ENCODE results near the gene ZBED3.

DNA sequence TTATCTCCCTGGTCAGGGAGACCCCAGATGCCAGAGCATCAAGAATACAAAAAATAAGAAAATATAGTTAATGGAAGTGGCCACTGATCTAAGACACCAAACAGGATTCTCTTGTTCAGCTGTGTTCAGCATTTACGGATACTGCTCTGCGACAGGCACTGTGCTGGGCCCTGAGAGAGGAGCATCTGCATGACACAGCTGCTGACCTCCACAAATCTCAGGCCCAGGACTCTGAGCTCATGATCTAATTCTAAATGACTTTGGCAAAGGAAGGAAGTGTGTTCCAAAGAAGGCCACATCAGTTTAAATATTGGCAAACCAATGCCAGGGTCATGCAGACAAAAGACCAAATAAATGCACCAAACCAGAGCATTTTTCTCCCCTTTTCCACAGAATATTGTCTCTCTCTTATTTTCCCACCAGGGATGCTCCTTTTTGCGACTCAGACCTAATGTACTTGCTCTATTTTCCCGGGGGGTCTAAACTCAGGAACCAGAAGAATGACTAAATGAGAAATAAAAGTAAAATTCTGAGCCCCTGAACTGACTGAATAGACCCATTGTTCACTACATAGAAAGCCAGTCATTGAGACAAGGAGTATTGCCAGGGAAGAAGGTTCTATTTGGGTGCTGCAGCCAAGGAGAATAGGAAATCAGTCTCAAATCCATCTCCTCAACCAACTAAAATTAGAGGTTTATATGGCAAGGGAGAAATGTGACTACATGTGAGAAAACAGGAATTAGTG, 58.3 kb downstream of the ZBED3 start:
- TF ChIP-seq TAF1 (IDR thresholded peaks at IDR 0.05; ENCODE audit: low read depth) (no peak), EZH2 (IDR thresholded peaks at IDR 0.05; ENCODE audit: borderline replicate concordance, insufficient read depth, low read length, poor library complexity, severe bottlenecking) (no peak), RAD21 (conservative IDR thresholded peaks at IDR 0.05) (no peak), EP300 (conservative IDR thresholded peaks at IDR 0.05; ENCODE audit: poor library complexity, severe bottlenecking) (no peak)
- TF ChIP-seq, protein P1, sequence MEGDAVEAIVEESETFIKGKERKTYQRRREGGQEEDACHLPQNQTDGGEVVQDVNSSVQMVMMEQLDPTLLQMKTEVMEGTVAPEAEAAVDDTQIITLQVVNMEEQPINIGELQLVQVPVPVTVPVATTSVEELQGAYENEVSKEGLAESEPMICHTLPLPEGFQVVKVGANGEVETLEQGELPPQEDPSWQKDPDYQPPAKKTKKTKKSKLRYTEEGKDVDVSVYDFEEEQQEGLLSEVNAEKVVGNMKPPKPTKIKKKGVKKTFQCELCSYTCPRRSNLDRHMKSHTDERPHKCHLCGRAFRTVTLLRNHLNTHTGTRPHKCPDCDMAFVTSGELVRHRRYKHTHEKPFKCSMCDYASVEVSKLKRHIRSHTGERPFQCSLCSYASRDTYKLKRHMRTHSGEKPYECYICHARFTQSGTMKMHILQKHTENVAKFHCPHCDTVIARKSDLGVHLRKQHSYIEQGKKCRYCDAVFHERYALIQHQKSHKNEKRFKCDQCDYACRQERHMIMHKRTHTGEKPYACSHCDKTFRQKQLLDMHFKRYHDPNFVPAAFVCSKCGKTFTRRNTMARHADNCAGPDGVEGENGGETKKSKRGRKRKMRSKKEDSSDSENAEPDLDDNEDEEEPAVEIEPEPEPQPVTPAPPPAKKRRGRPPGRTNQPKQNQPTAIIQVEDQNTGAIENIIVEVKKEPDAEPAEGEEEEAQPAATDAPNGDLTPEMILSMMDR (IDR thresholded peaks at IDR 0.05; ENCODE audit: poor library complexity, severe bottlenecking) = no peak
